Cerebellar nuclear complex (tissue), 1 donor: ENCODE results near the gene RNASE7.
"Not testable (repeated sequence)": the region's sequence is repeated elsewhere in the genome, so short reads cannot be mapped to it uniquely, and the experiment has no call there.

Experiments
- DNase-seq, 2 experiments: peaks; one replicate each; lab custom pipeline; 2025; lab: John Stamatoyannopoulos, UW

Gene RNASE7, protein sequence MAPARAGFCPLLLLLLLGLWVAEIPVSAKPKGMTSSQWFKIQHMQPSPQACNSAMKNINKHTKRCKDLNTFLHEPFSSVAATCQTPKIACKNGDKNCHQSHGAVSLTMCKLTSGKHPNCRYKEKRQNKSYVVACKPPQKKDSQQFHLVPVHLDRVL

DNA sequence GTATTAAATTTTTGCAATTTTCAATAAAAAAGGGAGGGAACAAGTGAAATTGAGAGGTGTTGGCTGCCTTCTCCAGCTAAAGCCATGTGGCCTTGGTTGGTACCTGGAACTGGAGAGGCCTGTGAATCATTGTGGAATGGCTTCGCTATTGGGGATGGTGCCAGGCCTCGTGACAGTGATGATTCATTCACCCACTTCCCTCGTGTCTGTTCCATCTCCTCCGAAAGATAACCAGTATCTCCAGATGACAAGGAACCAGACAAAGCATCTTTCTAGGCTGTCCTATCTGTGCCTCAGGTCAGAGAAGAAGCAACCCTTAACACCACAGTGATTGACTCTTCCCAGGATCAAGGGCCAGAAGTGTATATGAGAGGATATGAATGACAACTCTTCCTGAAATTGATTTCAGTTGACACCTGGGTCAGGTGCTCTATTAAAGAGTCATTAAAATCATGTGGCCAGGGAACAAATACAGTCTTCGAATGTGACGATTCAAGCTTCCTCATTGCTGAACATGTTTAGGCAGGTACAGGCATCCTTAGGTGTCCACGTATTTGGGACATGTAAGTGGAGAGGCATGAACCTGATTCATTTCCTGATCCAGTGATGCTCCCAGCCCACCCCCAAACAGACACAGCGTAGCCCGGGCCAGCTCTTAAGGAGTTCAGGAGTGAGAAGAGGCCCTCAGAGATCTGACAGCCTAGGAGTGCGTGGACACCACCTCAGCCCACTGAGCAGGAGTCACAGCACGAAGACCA, at the start of gene RNASE7:
TSS of gene RNASE7 (plus strand) at position 687 of the 758 bp plus-strand sequence. CDS start 631 bp downstream, outside the sequence.
- DNase-seq, result no peak

DNA sequence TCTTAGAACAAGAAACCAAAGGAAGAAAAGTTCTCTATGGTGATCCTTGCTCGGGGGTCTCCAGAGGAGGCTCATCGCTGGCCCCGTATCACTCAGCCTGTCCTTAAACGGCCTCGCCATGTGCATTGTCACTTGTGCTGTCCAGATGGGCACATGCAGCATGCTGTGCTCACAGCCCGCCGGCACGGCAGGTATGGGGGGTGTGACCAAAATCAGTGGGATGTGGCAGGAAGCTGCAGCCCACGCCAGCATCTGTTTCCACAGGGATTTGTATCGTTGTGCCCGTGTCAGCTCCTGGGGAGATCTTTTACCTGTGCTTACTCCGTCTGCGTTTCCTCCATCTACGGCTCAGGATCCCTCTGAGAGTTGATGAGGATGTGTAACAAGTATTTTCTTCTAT, 45.6 kb upstream of the RNASE7 start:
- no peak for DNase-seq

DNA sequence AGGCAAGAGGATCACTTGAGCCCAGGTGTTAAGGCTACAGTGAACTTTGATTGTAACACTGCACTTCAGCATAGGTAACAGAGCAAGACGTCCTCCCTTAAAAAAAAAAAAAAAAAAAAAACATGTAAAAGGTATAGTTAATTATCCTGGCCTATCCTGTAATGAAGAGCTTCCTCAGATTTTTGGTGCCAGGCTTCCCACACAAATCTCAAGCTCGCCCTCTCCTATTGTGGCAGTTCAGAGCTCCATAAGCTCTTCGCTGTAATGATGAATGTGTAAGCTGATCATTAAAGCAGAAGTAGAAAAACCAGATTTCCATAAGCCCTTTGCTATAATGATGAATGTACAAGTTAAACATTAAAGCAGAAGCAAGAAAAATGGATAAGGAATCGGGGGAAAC, 45.0 kb upstream of the RNASE7 start:
- DNase-seq, result no peak

DNA sequence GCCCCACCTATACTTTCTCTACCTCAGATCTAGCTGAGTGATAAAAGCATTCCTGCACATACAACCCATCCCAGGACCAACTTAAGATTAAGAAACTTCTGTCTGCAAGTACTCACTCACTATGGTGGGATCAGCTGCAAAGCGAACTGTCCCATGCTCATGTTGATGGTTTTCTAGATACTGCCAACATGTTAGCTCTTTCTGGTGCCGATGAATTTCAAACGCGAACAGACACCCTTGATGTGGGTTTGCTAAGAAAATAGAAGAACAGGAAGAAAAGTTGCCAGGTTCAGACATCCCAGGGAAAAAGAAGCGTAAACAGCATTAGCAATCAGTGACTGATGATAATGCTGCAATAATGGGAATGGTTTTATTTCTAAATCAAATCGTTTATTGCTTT, 44.6 kb upstream of the RNASE7 start:
- no peak for DNase-seq

DNA sequence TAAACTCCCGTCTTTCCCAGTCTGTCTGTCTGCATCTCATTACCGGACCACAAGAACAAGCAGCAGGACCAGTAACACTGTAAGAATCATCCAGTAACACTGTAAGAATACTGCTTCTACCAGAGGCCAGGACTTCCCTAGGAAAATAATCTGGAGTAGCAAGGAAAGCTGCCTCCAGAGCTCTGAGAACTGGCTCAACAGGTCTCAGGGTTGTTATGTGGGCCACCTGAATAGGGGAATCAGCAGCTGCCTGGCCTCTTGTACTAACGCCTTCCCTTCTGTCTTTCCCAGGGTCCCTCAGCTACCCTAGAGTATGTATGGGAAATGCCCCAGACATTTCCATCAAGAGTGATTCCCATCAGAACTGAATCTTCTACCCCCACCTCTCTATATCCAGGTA, 44.0 kb upstream of the RNASE7 start:
- DNase-seq, result no peak

DNA sequence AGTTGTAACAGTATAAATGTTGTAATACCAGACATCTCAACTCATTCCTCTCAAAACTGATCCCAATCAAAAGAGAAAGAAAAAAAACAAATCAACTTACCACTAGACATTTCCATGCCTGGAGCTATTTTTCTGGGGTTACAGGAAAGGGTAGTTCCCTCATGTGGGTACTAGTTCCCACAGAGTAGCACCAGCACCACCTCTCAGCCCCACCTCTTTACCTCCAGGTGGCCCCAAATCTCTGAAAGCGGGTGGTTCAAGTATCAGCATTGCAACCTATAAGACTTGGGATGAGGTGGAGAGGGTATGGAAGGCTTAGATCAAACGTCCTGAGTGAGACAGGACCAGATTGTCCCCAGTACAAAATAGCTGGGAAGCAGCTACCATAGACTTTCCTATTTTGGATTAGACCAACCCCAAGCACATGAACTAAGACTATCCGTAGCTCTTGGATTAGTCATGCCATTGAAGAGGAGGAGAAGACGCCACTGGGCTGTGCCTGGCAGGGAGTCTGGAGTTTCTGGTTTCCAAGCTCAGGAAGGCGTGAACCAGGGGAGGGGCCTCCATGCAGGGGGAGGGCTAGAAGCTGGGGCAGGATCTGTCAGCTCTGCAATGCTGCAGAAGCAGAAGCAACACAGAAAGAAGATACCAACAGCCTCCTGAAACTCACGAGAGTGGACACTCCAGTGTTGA, 43.3 kb upstream of the RNASE7 start, which contains the start of gene SLC39A2:
TSS of gene SLC39A2 (plus strand) at position 620 of the 693 bp plus-strand sequence. CDS start 154 bp downstream, outside the sequence.
- no peak for DNase-seq

DNA sequence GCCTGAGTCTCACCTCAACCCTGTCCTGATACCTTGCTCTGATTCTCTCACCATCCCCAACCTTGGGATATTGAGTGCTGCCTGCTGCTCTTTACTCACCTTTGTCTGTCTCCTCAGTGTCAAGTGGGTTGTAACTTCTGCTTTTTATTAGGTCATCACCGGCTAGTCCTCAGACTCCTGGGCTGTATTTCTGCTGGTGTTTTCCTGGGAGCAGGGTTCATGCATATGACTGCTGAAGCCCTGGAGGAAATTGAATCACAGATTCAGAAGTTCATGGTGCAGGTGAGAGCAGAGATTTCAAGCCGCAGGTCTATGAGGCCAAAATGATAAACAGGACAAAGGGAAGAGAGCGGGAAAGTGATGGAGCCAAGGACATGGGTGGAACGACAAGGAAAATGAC, 42.6 kb upstream of the RNASE7 start:
- no peak for DNase-seq

DNA sequence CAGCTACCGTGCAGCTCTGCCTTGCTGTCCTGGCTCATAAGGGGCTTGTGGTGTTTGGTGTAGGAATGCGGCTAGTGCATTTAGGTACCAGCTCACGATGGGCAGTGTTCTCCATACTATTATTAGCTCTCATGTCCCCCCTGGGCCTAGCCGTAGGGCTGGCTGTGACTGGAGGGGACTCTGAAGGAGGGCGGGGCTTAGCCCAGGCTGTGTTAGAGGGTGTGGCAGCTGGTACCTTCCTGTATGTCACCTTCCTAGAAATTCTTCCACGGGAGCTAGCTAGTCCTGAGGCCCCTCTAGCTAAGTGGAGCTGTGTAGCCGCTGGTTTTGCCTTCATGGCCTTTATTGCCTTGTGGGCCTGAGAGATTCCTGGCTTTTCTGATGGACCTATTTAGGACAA, 40.9 kb upstream of the RNASE7 start:
- DNase-seq, result no peak

DNA sequence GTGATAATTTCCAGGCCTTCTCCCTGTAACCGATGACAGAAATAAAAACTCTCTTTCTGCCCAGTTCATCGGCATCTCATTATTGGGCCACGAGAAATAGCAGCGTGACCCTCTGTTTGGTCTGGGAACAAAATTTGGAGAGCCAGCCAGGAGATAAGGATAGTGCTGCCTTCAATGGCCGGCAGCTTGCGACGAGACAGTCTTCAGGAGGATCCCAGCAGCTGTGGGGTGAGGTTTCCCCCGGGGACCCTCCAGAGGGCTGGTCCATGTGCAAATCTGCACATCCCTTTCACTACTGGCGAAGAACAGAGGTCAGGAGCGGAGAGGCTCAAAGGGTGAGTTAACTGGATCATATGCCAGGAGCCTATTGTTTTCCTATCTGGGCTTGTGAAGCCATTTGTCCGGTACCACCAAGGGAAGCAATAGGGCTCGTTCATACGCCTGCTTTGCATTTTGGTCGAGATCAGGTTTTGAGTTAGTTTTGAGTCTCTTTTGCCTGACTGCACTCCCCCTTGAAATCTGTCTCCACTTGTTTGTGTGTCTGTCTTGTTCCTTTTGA, 38.3 kb upstream of the RNASE7 start:
- no peak for DNase-seq

DNA sequence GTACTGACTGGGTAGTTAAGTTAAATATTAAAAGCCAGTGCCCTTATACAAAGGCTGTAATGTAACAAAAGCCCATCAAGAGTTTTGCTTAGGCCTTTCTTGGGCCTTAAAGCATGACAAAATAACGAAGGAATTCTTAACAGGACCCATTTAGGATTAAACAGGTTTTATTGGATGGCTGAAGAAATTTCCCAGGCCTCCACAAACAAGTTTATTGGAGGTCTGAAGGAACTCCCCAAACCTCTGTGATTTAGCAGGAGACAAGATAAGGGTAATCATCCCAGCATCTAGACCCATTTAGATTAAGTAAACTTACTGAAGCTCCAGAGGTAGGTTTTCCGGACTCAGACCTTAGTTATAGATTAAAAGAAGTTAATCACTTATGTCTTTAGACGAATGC, 32.4 kb upstream of the RNASE7 start:
- DNase-seq, result not testable (repeated sequence)

DNA sequence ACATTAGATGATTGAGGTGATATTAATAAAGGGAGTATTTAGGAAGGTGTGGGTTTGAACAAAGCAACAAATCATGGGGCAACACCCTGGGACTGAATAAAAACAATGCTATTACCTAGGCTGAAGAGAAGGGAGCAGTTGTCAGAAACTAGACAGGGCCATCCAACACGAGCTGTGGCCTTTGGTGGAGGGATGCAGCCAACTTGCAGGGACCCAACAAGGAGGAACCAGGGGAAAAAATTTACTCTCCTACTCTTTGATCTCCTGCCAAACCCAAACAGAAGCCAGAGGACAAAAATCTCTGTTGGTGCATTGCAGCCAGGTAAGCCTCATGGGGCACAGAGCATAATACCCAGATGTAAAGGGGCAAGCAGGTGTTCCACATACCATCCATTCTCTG, 31.0 kb upstream of the RNASE7 start:
- no peak for DNase-seq

DNA sequence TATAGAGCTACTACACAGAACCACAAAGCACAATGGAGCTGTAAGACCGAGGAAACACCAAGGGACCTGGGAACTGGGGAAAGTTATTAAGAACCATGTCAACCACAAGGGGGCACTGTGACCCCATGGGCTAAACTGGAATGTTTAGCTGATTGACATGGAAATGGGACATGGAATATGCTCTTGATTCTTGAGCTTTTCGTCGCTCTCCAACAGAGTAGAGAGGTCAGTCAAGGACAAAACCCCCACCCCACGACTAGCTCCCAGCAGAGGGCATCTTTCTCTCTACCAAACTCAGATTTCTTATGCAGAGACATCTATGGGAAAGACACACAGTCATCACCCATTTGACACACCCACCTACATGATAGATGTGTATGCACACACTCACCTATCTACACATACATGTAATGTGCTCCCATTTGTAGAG, 27.4 kb upstream of the RNASE7 start:
- peak in 1 of 2 experiments; percentile 44 for DNase-seq

DNA sequence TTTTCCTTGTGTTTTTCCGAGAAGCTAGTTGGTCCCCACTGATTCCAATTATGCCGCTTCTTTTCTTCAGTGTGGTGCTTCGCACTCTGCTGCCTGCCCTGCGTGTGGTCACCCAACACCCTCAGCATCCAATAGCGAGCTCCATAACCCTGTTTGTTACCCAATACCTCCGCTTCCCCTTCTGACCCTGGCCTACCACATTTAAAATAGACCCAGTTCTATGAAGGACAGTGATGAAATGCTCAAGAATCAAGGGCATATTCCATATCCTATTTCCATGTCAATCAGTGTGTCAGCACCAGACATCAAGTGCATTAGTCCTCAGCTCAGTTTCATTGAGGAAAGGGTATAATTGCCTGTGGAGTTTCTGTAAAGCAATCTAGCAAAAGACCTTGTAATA, 26.9 kb upstream of the RNASE7 start:
- no peak for DNase-seq

DNA sequence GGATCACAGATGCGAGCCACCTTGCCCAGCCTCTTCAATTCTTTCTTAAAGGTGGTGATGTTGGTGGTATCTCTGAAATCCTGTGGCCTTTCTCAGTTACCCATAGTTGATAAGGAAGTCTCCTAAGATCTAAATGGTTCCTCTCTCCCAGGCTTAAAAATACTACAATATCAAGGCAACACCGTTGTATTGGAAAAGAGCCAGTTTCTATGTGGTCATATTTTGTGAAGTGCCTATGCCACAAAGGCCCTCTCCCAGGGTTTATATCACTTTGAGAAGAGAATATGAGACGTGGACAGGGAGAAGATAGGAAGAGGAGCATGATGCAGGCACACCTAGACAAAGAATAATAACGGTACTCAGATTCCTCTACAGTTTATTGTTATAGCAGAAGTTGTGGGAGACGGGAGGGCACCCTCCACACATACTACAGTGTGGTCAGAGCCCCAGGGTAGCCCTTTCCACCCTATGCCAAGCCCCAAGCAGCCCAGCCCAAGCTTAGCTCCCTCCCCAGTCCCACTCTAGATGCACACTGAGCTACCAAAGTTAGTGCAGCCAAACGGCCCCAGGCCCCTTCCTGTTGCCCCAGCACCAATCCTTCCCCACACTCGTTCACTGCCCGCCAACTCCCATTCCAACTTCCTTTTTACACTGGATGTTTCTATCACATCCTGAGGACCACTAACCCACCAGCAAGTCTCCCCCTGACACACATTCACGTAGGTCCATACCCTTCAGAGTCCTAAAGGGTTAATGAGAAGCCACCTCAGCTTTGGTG, 25.6 kb upstream of the RNASE7 start:
- DNase-seq, result no peak

DNA sequence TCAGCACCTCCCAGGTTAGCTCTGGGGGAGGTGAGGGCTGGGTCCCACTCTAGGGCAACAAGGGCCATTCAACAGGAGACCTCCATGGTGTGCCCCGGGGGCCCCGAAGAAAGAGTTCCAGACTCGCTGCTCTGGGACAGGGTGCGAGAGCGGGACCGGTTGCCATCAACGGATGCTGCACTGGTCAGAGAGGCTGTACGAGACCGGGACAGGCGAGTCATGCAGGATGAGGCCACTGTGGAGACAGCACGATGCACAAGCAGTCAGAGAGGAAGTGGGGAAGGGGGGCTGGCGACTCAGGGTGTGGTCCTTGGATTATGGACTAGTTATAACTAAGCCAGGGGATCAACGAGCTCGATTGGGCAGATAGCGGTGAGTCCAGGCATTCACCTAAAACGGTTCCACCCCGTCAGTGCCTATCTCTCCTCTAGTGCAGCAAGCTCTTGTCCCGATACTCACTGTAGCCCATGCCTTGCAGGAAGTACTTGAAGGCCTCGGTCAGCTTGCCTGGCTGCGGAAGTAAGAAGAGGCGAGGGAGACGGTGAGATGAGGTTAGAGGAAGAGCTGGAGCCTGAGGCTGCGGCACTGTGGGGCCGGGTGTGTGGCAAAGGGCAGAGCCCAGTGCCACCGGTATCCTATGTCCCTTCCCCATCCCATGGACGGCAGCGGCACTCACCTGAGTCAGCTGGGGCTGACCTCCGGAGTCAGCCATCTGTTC, 24.5 kb upstream of the RNASE7 start:
- DNase-seq, result no peak

DNA sequence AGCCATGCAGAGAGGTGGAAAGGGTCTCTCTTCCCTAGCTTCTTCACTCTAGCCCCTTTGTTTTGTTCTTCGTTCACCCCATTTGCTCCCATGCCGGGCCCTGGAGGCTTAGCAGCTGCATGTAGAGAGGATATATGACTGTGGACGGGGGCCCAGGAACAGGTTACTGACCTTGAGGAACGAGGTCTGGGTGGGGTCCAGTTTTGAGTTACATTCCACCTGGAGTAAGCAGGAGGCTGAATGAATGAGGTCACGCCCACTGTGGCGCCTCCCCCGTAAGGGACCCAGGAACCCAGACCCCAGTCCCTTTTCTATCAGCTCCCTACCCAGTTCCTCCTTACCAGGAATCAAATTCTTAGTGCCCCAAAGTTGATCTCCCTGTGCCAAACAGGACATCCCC, 23.9 kb upstream of the RNASE7 start:
- DNase-seq, result no peak

DNA sequence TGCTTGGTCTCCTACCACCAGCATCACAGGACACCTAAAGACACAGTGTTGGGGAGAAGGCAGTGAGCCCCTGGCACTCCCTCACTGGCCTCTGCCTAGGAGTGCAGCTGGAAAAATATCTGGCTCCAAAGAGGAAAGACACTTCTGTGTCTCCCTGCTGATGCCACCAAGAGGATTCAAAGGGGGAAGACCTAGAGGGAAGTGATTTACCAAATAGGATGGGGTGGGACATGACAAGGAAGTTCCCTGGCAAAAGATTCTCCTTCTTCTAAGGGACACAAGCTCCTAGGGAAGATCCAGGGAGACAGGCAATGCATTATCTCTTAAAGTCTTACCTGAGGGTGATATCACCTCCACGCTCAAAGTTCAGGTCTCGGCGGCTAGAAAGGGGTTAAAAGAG, 23.4 kb upstream of the RNASE7 start:
- no peak for DNase-seq

DNA sequence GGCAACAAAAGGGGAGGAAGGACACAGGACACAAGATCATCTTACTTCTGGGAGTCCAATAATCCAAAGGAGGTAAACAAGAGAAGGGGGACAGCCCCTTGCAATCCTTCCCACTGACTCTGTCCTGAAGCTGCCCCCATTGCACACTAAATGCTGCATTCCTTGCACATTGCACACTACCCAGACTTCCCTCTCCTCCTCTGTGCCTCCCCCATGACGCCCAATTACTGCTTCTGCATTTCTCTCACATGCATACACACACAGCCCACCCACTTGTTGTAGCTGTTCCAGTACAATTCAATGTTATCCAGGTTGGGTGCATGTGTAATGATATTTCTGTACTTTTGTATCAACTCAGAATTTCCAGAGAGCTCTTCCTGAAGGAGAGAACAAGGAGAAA, 22.8 kb upstream of the RNASE7 start:
- DNase-seq, result no peak

DNA sequence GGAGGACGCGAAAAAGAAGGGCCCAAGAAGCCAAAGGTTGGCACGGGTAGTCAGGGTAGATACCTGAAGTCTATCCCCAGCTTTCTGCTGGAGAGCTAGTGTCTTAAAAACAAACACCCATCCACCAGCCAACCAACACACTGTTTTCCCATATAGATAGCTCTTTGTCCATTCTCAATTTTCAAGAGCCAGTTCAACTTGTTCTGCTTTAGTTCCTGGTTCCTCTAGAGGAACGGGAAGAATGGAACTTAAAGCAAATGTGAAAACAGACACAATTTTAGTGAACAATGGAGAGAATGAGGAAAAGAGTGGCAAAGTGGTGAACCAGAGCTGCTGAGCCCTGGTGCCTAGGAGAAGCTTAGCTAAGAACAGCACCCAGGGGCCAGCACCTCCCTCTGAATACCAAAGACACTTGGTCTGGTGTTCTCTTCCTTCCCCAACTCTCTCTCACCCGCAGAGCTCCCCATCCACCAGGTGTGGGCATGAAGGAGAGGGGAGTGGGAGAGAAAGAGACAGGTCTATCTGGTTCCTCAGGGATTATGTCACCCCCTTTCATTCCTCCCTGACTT, 21.1 kb upstream of the RNASE7 start:
- no peak for DNase-seq

DNA sequence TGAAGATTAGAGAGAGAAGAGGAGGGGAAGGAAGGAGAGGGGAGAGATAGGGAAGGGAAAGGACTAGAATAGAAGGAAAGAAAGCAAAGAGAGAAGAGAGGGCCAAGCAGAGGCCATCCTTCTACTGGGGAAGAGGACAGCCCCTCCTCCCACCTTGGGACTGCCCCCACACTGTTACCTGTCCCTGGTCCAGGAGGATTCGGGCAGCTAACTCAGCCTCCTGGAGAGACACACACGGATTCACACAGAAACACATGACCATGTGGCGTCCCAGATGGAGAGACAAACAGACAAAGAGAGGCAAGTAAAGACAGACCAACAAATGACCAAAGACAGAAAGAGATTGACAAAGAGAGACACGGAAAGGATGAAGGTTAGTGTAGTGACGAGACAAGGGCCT, 19.5 kb upstream of the RNASE7 start:
- no peak for DNase-seq

DNA sequence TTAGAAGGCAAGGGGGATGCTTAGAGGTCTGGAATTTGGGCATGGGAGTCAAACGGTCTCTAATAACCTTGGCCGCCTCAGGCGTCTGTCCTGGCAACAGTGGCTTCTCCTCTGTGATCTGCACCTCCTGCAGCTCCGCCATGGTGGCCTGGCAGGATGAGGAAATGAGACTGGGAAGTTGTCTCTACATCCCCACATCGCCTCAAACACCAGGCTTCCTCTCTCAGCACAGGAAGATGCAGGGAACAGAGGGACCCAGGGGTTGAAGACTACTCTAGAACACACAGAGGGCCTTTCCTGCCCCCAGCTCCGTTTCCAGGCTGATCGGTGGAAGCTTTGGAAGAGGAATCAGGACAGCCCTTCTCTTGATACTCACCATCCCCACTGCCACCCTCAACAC, 19.0 kb upstream of the RNASE7 start:
- no peak for DNase-seq
